K562 treated with DMSO at 1 percent for 4 hours (cell line): ENCODE results near the gene TACC3. TPM values are rescaled to one million over a fixed set of nuclear protein-coding genes. Genes with fewer than 3 reads are reported as not detected.

Experiments used
- total RNA-seq: library from RNA; unstranded; fragments of 300-600 nt; gene quantifications from 2 replicates; pipeline ENCODE4 v1.2.3, GENCODE V29; 2022; ENCODE audit not compliant: insufficient read depth

TACC3 gene
- 82.0 and 95.3 TPM in 2 replicates for total RNA-seq

GRCh38 chr4:1721003-1721665, at the start of gene TACC3, which contains the start of gene TMEM129:
TSS of gene TACC3 (plus strand) at chr4:1721521. CDS start at chr4:1723422, 1,901 bp downstream.
TSS of gene TMEM129 (minus strand) at chr4:1721323. CDS start at chr4:1720837, 486 bp downstream.

GRCh38 chr4:1683736-1684505, 37.4 kb upstream of the TACC3 start, which contains the start of gene FAM53A:
TSS of gene FAM53A (minus strand) at chr4:1684313. CDS start at chr4:1668741, 15,572 bp downstream.

GRCh38 chr4:1712216-1713002, 8.9 kb upstream of the TACC3 start, which contains the start of gene SLBP:
TSS of gene SLBP (minus strand) at chr4:1712319. CDS start at chr4:1712188, 131 bp downstream.

GRCh38 chr4:1792832-1793495, 71.6 kb downstream of the TACC3 start, which contains the start of gene FGFR3:
TSS of gene FGFR3 (plus strand) at chr4:1793293. CDS start at chr4:1793935, 642 bp downstream.

Other genes with a start within 250 kb of the TACC3 start
- gene FAM53A, start 37.2 kb upstream of the TACC3 start, total RNA-seq = 1.4 and 4.2 TPM in 2 replicates
- 121 and 125 TPM in 2 replicates for gene SLBP, start 9.2 kb upstream of the TACC3 start, total RNA-seq
- gene TMEM129, start 198 bp upstream of the TACC3 start, total RNA-seq = 45.9 and 52.7 TPM in 2 replicates
- 9.9 and 11.4 TPM in 2 replicates for gene FGFR3, start 71.8 kb downstream of the TACC3 start, total RNA-seq
- 15.1 and 20.1 TPM in 2 replicates for gene LETM1, start 134.6 kb downstream of the TACC3 start, total RNA-seq
- 48.3 and 51.0 TPM in 2 replicates for gene NSD2, start 149.9 kb downstream of the TACC3 start, total RNA-seq